Fibroblast of skin of left biceps (primary cell): ENCODE data around the gene KCNE4.

Experiments
- DNase-seq, 2 experiments: peaks; one replicate each; pipeline ENCODE4 v3.0.0-alpha.2; 2013; ENCODE audit warnings: low read depth in 2 of 2

Gene KCNE4, protein sequence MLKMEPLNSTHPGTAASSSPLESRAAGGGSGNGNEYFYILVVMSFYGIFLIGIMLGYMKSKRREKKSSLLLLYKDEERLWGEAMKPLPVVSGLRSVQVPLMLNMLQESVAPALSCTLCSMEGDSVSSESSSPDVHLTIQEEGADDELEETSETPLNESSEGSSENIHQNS

DNA sequence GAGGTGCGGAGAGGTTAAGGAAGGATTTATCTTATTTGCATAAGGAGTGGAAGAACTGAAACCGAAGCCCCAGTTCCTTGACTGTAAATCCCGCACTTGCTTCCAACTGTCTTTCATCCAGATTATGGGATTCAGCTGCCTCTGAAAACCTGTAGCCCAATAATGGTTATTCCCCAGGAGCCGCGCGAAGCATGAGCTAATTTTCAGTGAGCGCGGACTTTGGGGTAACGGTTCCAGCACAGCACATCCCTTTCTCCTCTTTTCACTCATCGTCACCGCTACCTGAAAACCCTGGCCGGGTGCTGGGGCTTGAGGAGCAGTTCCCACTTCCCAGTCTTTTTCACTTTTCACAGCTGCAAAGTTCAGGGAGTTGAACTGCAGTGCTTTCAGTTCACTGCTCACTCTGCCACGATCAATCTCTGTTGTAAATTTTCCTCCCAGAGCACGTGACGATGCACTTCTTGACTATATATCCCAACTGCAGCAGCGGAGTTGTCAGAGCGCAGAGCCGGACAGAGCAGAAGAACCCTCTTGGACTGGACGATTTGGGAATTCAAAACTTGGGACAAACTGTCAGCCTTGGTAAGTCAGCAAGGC lies at the start of gene KCNE4:
Gene KCNE4 (plus strand): TSS at position 498 of the 597 bp plus-strand sequence. CDS start 641 bp downstream, outside the sequence.
- DNase-seq: no peak

DNA sequence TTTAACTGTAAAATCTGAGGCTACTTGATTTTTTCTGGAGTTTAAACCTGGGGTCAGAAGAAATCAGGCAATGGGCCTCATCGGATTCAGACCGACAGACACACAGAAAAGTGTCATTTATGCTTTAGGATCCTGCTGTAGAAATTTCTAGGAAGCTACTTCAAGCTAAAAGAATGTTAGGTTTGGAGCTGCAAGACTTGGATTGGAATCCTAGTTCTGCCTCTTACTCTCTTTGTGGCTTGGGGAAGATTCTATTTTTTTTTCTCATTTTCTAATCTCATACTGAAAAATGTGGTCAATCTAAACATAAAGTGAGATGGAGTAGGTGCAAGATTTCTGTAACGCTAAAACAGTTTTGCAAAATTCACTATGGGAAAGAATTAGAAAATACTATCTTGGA lies 48.8 kb upstream of the KCNE4 start:
- no peak for DNase-seq

DNA sequence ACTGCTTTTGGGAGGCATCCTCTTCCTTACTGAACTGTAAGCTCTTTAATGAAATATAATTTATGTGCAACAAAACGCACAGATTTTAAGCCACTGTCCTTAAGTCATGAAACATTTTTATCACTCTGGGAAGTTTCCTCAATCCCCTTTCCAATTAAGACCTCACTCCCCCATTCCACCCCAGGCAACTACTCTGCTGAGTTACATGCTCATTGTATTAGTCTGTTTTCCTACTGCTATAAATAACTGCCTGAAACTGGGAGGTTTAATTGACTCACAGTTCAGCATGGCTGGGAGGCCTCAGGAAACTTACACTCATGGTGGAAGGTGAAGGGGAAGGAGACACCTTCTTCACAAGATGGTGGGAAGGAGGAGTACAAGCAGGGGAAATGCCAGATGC lies 46.5 kb upstream of the KCNE4 start:
- no peak for DNase-seq

DNA sequence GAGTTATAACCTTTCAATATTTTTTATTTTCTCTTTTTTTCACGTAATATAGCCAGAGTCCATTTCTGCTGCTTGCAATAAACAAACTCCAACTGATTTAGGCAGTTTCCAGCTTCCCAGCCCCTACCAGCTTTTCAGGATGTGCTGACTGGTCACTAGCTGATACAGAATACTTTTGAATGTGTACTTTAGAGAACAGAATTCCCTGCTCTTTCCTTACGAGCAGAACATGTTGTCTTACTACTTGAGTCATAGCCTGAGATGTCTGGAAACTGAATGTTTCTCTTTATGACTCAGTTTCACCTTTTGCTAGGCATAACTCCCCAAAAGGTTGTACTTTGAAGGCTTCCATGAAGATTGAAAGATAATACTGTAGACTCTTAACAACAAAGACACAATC lies 44.5 kb upstream of the KCNE4 start:
- DNase-seq: no peak

DNA sequence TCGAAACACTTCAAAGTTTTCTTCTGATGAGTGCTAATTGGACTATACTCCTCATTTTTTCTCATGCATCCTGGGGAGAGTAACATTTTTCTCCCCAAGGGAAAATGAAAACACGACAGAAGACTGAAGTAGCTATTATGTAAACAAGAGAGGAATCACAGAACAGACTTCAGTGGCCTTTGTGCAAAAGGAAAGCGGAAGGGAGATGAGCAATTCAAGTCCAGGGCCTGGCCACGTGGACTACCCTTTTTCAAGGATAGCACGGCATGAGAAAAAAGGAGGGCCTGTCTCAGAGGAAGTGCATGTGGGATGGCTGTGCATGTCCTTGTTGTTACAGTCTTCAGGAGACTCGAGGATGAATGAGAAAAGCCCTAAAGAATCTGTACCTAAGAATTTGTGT lies 43.8 kb upstream of the KCNE4 start:
- no peak for DNase-seq

DNA sequence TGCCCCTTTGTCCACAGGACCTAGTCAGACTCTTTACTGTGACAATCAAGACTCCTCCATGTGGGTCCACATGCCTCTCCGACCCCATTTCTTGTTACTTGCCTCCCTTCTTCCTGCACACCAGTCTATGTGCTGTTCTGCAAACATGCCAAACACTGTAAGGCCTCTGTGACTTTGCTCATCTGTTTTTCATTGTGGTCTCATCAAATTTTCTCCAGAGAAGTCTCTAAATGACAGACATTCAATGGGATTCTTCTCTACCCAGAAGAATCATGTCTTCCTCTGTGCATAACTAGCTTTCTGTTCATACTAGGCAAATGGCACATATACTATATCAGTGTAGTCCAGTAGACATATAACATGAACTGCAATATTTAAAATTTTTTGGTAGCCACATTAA lies 43.0 kb upstream of the KCNE4 start:
- peak in 1 of 2 experiments; percentile 58 for DNase-seq

DNA sequence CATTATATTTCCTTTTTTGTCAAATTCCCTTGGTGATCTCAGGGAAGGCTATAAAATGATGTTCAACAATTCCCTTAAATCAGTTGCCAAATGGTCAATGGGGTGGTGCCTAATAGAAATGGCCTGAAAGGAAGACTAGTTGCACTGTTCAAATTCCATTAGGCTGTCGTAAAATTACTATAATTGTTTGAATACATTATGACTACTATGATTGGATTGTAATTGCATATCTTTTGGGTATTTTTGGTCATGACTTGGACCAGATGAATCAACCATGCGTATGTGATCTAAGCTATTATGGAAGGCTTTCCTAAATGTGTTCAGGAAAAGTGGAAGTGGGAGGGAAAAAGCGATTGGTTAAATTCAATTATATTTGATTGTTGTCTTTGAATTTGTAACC lies 41.3 kb upstream of the KCNE4 start:
- DNase-seq: peak; percentile 80 to 82

DNA sequence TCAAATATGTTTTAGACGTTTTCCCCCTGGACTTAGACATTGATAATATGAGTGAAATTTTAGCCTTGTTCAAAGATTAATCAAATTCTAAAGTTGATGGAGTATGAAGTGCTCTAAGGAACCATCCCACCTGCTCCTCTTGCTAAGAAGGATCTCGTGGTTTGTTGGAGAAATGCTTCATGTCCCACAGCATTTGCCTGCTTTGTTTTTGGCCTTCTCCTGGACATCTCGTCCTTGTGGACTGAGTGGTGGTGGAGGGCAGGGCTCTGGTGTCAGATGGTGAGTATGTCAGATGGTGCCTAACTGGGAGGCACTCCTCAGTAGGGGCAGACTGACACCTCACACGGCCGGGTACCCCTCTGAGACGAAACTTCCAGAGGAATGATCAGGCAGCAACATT lies 39.7 kb upstream of the KCNE4 start:
- DNase-seq: no peak

DNA sequence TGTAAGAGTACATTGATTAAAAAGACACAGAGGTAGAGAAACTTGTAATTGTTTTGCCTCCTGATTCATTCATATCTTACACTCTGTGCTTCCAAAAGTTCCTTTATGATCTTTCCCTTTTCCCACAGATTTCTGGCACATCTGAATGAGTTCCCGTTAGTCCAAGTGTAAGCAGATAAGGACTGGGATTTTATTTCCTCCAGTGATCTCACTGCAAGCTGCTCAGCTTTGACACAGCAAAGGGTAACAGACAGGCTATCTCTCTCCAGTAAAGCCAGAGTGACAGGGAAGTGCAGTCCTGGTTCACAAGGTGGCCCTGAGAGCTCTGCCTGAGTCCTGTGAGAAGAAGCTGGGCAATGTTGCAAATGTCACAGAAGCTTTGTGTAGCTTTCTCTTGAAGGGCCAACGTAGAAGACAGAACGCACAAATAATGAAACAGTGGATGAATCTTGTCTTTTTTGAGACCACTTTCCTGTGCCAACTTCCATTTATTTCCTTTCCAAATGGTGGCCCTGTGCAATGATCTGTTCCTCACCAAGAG lies 32.5 kb upstream of the KCNE4 start:
- DNase-seq: no peak

DNA sequence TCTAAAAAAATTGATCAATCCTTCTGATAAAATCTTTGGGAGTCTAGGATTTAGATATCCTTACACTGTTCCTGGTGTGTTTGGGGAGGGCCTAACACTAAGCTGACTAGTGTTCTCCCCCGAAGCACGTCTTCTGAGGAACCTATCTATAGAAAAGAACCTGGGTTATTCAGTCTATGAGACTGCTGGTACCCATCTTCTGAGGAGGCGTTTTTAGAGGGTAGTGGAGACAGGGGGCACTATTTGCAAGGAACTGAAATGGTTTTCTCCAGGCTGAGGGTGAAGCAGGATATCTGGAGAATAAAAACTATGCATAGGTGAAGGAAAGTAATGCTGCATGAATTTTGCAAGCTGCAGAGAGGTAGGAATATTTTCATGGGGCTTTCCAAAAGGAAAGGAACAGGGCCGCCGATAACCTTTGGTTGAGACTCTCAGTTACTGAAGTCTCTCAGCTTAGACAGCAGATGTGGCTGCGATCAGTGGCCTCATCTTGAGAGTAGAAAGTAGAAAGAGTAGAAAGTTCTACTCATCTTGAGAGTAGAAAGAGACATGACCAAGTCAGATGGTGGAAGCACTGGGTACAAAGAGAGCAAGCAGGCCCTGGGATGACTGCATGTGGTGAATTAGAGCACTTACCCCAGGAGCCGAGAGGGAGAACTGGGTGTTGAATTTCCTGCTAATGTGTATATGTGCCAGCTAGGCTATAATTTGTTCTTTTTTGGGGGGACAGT lies 31.8 kb upstream of the KCNE4 start:
- DNase-seq: no peak

DNA sequence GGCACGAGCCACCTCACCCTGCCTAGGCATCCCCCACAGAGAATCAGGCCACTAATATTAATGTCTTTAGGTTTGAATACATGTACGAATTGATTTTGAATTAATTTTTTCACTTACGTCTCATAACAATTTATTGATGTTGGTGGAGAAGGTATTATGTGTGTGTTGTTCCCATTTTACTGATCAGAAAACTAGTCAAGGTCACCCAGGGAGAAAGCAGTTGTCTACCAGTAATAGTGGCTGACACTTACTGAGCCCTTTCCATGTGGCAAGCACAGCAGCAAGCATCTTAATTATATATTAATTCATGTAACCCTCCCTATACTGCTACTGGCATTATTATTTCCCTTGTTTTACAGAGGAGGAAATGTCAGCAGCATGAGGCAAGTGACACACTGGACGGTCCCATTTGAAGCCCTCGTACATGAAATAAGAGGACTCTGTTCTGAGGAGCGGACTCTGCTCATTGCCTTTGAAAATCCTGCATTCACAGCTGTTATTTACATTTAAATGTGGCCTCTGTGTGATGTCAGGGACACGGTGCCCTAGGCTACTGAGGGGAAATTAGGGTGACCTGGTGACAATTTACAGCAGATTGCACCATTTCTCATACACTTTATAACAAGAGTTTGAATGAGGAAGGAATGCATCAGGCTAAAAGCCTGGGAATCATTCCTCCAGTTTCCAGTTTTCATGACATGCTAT lies 30.9 kb upstream of the KCNE4 start:
- no peak for DNase-seq

DNA sequence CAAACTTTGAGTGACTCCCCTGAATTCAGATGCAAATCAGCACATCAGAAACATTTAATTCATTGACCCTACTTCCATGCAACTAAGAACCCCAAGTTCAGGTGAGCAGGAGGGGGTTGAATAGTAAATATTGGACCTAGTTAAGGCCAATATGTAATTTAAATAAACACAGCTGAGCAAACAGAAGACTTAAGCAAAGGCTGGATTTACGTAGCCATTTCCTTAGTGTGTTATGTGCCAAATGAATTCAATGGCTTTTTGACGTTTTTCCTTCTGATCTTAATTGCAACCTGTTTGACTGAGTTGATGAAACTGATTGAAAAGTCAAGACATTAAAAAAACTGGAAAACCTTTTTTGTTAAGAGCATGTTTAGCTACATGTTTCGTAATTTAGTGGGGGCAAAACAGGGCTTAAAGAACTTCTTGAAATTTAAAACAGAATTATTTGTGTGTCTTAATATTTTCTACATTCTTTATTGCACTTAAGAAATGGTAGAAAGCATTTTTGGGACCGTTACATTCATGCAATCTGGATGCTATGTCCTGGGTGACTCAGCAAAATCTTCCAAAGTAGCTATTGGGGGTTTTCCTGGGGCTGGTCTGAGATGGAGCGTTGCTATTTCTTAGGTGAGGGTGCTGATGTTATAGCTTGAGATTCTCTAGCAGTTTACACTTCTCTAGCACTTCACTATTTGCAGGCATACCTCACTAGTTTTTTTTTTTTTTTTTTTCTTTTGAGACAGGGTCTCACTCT lies 25.5 kb upstream of the KCNE4 start:
- peak in 1 of 2 experiments; percentile 50 for DNase-seq

DNA sequence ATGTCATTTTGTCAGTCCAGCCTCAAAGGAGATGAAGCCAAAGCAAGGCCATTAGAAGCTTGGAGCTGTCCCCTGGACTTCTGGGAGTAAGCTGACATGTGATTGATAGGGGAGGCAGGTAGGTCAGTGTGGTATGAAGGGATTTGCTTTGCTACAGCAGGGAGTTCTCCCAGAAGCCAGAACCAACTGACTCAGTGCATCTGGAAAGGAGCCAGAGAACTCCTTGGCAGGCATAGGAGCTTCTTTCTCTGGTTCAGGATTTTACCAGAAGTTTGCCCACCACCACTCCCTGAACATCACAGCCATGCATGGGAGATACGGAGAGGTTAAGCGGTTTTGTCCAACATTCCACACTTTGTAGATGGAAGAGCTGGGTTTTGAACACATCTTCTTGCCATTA lies 24.5 kb upstream of the KCNE4 start:
- DNase-seq: no peak

DNA sequence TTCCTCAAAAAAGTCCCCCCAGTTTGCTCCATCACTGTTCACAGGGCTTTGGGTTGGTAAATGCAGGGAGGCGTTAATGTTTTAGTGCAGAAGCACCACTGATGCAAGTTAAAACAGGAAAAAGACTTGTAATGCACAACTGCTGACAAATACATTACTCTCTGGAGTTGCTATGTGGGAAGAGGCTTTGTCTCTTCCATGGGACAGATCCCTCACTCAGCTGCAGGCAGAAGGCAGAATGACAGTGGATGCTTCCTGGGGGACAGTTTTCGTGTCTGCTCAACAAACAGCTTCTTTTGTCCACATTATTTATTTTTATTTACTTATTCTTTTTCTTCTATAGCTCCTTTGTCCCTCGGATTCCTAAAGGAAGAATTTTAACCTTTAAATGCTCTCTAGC lies 22.7 kb upstream of the KCNE4 start:
- DNase-seq: no peak

DNA sequence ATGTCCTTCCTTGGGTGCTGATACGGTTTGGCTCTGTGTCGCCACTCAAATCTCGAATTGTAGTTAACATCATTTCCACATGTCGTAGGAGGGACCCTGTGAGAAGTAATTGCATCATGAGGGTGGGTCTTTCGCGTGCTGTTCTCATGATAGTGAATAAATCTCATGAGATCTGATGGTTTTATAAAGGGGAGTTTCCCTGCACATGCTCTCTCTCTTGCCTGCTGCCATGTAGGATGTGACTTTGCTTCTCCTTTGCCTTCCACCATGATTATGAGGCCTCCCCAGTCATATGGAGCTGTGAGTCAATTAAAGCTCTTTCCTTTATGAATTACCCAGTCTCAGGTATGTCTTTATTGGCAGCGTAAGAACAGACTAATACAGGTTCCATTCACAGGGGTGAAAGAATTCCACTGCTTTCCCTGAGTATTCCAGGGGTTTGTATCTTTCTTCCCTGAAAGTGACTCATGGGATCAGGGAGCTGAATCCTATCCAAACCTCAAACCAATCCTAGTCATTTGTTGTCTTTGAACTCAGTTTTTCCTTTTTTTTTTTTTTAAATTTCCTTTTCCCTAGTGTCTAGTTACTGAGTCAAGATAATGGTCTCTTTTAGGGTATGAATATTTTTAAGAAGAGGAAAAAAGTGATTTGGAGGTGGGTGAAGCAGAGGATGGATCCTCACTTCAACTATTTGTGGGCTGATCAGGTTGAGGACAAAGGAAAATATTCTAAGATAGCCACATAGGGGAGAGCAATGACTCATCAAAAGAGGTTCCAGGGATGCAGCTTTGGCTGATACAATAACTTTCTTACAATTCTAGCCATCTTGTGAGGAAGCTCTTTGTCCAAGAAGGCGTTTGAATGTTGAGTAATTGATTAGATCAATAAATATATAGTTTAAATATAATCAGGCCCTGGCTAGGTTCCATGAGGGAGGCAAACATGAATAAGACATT lies 19.5 kb upstream of the KCNE4 start:
- no peak for DNase-seq

DNA sequence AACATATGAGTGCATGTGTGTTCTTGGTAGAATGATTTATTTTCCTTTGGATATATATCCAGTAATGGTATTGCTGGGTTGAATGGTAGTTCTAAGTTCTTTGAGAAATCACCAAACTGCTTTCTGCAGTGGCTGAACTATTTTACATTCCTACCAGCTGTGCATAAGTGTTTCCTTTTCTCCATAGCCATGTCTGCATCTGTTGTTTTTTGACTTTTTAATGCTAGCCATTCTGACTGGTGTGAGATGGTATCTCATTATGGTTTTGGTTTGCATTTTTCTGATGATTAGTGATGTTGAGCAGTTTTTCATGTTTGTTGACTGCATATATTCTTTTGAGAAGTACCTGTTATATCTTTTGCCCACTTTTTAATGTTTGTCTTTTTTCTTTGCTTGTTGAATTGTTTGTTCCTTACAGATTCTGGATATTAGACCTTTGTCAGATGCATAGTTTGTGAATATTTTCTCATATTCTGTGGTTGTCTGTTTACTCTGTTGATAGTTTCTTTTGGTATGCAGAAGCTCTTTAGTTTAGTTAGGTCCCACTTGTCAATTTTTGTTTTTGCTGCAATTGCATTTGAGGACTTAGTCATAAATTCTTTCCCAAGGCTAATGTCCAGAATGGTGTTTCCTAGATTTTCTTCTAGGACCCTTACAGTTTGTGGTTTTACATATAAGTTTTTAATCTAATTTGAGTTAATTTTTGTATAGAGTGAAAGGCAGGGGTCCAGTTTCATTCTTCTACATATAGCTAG lies 17.6 kb upstream of the KCNE4 start:
- DNase-seq: no peak

DNA sequence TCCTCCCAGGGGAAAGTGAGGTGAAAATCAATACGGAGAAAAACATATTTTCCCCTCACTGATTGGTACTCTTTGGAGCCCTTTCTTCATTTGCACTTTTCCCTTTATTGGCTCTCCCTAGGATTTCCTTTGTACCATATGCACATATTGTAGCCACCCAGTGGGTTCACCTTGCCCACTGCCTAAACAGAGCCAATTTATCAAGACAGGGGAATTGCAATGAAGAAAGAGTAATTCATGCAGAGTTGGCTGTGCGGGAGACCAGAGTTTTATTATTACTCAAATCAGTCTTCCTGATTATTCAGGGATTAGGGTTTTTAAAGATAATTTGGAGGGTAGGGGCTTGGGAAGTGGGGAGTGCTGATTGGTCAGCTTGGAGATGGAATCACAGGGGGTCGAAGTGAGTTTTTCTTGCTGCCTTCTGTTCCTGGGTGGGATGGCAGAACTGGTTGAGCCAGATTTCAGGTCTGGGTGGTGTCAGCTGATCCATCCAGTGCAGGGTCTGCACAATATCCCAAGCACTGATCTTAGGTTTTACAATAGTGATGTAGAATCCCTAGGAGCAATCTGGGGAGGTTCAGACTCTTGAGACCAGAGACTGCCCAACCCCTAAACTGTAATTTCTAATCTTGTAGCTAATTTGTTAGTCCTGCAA lies 15.1 kb upstream of the KCNE4 start:
- DNase-seq: no peak

DNA sequence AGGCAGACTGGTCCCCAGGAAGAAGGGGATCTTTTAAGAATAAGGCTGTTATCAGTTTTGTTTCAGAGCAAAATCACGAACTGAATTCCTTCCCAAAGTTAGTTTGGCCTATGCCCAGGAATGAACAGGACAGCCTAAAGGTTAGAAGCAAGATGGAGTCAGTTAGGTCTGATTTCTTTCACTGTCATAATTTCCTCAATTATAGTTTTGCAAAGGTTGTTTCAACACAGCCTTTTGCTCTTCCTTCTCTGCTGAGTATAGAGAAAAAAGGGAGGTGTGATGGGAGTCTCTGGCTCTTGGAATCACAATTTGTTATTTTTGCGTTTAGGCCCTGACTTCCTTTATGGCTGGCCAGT lies 14.6 kb upstream of the KCNE4 start:
- DNase-seq: no peak

DNA sequence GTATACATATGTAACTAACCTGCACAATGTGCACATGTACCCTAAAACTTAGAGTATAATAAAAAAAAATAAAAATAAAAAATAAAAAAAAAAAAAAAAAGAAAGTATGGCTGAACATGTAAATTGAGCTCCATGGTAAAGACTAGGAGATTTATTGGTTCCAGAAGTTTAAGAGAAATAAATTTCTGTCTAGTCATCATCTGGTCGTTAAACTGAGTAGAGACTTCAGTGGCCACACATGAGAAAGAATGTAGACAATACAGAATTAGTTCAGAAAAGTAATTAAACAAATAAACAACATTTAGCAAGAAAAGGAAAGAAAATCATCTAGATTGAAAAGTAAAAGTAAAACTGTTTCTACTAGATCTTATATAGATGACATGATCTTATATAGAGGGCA lies 12.4 kb upstream of the KCNE4 start:
- DNase-seq: no peak
